DLD1 (cell line): ENCODE data around the gene UGCG.
"Not testable (repeated sequence)": the region's sequence is repeated elsewhere in the genome, so short reads cannot be mapped to it uniquely, and the experiment has no call there.

Experiments used
- in situ Hi-C: cut with HindIII; loops from 2 replicates; pipeline ENCODE4 v1.10.0; 2017; ENCODE audit warnings: low sequenced_read_pairs

The UGCG gene

DNA sequence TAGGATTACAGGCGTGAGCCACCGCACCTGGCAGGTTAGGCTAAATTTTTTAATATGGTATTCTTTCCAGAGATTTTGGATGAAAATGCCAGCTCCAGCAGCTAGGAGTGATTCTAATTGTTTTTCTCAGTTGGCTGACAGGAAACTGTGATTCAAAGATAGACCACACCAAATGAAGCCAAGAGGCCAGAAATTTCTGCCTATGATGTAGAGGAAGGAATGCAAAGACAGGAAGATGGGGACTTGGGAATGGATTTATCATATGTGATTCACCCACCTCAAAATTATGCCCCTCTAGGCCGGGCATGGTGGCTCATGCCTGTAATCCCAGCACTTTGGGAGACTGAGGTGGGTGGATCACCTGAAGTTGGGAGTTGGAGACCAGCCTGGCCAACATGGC is 53.3 kb downstream of the UGCG start:
- in situ Hi-C loops: loop anchor here (5.0 kb wide), 1 partner anchor 103 kb away; no protein-coding TSS in a partner anchor

DNA sequence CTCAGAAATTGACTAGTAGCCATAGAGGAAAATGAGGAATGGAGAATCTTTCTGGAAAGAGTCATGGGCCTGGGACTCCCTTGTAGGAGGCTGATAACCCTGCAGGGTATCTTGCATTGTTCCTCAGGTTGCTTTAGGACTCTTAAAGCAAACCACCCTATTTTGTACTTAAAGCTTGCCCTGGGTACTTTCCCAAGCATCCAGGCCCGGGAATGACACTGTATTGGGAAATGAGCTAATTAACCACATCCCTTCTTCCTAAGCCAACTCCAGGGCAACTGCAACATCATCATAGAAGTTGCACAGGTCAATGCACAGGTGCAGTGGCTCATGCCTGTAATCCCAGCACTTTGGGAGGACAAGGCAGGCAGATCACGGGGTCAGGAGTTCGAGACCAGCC is 55.9 kb downstream of the UGCG start:
- in situ Hi-C loops: loop anchor here (5.0 kb wide), 1 partner anchor 105 kb away; no protein-coding TSS in a partner anchor

DNA sequence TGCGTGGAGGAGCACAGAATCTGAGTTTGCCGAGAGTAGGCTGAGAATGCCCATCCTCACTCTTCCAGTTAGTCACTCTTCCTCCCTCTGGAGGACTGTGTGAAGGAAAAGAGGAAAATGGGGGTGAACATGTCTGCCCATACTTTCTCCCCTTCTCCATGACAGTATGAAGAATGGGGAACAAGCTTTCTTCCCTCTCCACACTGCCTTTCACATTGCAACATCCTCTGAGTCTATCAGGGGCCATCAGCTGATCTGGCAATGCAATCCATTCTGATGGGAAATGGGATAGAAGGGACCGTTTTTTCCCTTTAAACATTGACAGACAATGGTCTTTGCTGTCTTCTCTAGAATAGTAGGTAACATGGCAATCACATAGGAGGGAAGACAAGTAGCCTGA is 56.8 kb downstream of the UGCG start:
- in situ Hi-C loops: loop anchor here (5.0 kb wide), 1 partner anchor 106 kb away; no protein-coding TSS in a partner anchor

DNA sequence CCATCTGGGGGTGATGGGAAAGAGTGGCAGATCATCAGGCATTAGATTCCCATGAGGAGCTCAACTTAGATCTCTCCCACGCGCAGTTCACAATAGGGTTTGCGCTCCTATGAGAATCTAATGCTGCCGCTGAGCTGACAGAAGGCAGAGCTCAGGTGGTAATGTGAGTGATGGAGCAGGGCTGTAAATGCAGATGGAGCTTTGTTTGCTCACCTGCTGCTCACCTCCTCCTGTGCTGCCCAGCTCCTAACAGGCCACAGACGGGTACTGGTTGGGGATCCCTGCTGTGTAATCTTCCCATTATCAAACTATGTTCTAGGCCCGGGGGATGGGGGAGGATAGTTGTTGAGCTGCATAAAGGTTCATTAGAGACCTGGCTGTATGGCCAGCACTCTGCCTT is 58.4 kb downstream of the UGCG start:
- in situ Hi-C loops: no loop called here

DNA sequence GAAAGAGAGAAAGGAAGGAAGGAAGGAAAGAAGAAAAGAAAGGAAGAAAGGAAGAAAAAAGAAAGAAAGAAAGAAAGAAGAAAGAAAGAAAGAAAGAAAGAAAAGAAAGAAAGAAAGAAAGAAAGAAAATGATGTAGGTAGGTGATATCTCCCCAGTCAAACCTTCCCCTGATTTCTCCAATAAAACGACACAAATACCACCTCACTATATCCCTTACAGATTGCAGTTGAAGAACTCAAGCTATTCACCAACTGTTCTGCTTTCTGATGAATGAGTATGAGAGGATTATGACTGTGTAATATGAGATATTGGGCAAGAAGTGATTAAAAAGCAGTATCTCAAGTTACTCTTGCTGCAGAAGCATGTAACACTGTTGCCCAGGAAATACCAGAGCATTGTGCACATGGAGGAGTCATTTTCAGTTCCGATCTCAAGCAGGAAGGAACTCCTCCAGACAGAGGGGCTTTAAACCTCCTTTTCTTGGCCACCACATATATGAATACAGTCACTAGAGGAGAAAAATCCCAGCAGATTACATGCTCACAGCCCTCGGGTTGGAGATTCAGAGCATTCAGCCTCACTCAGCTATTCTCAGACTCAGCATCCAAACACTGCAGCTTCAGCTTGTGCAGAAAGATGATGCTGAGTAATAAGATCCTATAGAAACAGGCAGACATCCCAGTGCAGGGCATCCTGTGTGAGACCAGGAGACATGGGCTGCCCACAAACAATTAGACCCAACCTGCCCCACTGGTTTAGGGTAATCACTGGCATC is 61.4 kb downstream of the UGCG start:
- in situ Hi-C loops: no loop called here

DNA sequence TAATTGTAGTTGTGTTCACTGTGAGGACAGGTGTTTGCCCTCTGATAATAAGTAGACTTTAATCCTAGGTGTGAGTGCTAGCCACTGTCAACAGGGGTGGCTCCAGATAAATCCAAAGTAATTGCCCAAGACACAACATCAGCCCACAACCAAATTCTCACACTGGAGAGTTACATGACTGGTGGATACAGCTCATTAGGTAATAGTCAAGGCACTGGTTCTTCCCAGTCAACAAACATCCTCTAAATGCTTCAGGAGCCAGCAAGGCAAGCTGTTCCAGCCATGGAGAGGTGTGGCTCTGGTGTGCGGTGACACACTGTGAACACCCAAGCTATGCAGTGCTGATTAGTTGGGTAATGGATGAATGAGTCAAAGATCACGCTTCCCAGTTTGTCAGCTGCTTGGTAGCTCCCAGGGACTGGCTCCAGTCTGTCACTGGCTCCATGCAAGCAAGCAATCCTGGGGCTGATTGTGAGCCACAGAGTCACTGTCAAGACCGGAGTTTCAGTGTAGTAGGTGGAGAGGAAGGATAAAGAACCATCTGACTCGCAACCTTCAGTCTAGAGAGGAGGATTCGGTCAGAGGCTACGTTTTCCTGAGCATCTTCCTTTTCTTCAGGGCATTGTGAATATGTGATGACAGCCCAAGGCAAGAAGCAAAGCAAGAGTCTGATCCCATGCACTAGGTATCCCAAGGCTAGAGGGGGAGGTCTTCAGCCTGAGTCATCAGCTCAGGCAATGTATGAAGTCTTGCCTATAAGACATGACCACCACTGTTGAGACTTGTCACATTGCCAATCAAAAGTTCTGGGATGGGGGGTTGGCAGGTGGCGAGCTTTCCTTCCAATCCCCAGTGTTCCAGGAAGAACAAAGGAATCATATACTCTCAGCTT is 63.1 kb downstream of the UGCG start:
- in situ Hi-C loops: no loop called here

DNA sequence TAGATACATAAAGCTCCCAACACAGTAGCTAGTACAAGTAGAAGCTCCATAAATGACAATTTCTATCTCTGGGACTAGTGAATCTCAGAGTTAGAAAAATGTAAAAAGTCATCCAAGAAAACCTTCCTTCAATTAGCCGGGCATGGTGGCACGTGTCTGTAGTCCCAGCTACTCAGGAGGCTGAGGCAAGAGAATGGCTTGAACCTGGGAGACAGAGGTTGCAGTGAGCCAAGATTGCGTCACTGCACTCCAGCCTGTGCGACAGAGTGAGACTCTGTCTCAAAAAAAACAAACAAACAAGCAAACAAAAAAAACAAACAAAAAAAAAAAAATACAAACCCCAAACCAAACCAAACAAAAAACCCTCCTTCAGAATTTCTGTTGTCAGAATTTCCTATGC is 63.9 kb downstream of the UGCG start:
- in situ Hi-C loops: not testable (repeated sequence)

DNA sequence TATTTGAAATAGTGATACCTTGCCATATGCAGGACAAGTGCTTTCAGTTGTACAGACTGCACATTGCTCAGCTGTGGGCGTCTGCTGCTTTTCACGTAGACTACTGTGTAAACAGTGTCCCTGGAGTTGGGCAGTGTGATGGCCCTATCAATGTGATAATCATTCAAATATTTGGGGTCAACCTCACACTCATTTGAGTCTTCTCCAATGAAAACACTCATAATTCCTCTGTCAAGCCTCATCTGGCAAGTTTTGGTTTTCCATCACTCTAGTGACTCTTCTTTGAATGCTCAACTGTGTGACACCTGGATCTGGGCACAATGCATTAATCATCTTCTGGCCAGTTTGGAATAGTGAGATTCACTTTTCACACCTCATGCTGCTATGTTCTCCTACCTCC is 64.4 kb downstream of the UGCG start:
- in situ Hi-C loops: no loop called here

DNA sequence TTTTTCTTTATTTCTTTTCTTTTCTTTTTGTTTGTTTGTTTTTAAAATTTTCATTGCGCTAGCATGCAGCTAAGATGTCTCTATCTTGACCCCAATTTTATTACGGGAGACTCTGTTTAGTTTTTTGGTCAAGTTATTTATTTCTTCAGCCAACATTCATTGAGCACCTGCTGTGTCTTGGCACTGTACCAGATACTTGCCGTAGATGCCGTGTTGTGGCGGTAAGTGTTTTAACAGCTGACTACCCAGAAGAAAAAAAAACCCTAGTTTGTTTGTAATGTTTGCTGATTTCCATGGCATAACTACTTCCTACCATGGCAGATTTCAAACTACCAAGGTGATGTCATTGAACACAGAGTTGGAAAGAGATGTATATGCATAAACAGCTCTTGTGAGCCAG is 65.0 kb downstream of the UGCG start:
- in situ Hi-C loops: no loop called here

DNA sequence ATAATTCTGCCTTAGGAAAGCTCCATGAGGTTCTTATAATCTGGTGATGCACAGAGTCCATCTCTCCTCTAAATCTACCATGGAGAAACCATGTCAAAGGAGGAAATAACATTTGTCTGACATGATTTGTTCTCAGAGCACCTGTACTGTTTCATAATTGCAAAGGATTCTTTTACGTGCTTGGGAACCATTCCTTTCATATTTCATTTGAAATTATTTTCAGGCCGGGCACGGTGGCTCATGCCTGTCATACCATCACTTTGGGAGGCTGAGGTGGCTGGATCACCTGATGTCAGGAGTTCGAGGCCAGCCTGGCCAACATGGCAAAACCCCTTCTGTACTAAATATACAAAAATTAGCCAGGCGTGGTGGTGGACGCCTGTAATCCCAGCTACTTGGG is 65.4 kb downstream of the UGCG start:
- in situ Hi-C loops: no loop called here

DNA sequence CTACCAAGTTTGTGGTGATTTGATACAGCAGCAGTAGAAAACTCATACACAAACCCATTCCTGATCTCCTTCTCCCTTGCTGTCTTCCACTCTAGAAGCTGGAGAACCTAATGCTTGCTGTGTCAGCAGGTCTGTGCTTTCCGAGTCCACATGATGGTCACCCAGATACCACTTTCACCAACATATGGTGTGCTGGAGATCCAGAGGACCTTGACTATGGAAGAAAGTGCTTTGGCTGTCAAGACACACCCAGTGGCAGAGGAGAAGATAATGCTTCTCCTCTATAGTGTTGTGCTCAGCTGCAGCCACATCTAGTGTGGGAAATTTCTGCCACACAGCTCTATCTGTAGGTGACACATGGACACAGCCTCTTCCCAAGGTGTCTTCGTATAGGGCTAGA is 67.4 kb downstream of the UGCG start:
- in situ Hi-C loops: no loop called here

DNA sequence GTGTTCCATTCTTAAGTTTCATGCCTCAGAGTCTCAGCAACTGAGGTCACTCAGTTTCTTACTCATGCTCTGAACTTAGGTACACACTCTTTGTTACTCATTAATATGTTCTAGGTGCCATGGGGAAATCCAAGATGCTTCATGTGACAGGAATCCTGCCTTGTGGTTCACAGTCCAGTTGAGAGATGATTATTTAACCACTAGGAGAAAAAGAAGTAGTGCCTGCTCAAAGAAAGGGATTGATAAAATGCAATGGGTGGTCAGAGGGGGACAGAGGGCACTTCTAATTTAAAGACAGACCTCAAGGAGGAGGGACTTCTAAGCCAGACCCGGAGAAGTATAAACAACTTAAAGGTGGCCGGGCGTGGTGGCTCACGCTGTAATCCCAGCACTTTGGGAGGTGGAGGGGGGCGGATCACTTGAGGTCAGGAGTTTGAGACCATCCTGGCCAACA is 69.0 kb downstream of the UGCG start:
- in situ Hi-C loops: no loop called here

DNA sequence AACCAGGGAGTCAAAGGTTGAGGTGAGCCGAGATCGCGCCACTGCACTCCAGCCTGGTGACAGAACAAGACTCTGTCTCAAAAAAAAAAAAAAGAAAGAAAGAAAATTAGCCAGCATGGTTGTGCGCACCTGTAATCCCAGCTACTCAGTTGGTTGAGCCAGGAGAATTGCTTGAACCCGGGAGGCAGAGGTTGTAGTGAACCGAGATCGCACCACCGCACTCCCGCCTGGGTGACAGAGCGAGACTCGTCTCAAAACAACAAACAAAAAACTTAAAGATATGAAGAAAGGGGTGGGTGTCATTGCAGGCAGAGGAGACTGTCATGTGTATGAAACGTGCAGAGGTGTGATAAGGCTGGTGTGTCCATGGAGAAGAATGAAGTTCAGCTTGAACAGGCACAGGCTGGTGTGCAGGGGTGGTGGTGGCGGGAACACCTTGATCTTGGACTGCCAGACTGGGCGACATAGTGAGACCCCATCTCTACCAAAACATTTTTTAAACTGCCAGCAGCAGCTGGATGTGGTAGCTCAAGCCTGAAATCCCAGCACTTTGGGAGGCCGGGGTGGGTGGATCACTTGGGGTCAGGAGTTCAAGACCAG is 69.6 kb downstream of the UGCG start:
- in situ Hi-C loops: no loop called here

DNA sequence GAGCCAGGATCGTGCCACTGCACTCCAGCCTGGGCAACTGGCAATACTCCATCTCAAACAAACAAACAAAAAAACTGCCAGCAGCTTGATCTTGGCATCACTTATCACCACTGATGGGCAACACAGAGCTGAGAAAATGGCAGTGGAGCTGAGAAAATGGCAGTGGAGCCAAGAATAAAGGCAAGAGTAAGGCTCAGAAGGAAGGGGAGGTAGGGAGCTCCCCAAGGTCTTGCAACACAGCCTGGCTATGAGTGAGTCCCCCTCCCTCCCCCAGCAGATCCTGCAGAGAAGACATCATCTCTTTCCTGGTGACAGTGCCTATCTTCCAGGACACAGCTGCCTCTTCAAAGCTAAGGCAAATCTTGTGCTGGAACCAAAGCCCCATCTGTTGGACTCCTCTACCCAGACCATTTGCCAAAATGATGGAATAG is 70.3 kb downstream of the UGCG start:
- in situ Hi-C loops: no loop called here

DNA sequence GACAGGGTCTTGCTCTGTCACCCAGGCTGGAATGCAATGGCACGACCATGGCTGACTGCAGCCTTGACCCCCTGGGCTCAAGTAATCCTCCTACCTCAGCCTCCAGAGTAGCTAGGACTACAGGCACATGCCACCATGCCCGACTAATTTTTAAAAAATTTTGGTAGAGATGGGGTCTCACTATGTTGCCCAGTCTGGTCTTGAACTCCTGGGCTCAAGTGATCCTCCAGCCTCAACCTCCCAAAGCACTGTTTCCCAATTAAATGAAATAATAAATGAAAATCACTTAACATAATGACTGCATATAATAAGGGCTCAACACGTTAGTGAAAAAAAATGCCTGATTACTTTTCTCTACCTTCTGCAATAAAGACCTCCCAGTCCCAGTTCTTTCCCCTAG is 71.0 kb downstream of the UGCG start:
- in situ Hi-C loops: no loop called here

DNA sequence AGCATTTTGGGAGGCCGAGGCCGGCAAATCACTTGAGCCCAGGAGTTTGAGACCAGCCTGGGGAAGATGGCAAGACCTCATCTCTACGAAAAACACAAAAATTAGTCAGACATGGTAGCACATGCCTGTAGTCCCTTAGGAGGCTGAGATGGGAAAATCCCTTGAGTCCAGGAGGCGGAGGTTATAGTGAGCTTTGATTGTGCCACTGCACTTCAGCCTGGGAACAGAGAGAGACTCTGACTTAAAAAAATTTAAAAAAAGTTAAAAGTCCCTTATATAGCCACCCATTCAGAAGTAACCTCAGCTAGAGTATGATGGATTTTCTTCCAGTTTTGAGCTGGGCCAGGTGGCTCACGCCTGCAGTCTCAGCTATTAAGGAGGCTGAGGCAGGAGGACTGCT is 72.4 kb downstream of the UGCG start:
- in situ Hi-C loops: no loop called here

DNA sequence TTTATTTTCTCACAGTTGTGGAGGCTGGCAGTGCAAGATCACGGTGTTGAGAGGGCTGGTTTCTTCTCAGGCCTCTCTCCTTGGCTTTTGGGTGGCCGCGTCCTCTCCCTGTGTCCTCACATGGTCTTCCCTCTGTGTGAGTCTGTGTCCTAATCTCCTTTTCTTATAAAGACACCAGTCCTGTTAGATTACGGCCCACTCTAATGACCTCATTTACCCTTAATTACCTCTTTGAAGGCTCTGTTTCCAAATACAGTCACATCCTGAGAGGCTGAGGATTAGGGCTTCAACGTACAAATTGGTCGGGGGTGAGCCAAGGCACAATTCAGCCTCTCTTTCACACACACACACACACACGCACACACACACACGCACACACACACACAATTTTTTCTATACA is 73.0 kb downstream of the UGCG start:
- in situ Hi-C loops: no loop called here

DNA sequence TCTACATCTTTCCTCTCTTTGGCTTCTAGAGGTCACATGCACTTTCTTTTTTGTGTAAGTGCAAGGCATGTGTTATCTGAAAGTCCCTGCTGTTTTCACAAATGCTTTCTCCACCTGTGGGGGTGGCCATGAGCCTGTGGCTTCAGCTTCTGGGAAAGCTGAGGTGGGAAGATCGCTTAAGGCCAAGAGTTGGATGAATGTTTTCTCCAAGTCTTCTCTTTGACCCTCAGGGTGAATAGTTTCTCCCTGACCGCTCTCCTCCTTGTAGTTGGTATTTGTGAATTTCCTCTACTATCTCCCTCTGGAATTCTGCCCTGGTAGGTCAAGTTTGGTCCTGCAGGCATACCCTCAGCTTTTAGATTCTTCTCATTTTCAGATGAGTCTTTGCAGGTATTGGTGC is 74.2 kb downstream of the UGCG start:
- in situ Hi-C loops: no loop called here

DNA sequence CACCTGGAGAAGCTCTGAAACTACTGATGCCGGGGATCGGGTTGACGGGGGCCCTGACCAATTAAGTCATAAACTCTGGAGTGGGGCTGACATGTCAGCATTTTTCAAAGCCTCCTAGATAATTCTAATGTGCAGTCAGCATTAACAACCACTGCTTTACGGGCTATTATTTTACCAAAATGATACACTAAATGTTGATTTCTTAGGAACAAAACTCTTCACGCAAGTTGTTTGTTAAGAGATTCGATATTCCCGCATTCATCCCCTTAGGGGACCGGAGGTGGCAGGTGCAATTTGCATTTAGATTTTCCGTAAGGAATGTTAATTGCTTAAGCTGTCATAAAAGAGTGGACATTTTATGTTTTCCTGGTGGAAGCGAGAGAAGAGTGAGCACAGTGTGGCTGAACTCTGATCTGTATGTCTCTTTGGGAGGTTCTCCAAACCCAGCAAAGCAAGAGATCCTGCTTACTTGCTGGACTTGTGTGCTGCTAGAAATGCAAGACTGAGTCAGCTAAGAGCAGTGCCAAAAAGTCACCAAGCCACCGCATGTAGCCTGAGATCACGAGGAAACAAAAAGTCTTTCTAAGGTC is 77.6 kb downstream of the UGCG start:
- in situ Hi-C loops: no loop called here

DNA sequence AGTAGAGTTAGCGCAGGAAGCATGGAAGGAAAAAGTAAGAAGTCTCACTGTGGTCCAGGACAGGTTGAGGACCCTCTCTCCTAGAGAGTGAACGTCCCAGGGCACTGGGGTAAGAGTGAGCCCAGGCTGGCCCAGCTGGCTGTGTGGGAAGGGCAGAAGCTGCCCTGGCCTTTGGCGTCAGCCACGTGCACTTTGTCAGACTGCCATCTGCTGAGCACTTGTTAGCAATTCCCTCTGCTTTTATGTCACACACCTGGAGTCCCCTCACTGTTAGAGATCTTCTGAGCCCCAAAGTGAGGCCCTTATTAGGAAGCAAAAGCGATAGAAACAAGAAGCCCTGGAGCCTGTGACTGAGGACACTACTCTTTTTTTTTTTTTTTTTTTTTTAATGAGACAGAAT is 79.1 kb downstream of the UGCG start:
- in situ Hi-C loops: no loop called here

DNA sequence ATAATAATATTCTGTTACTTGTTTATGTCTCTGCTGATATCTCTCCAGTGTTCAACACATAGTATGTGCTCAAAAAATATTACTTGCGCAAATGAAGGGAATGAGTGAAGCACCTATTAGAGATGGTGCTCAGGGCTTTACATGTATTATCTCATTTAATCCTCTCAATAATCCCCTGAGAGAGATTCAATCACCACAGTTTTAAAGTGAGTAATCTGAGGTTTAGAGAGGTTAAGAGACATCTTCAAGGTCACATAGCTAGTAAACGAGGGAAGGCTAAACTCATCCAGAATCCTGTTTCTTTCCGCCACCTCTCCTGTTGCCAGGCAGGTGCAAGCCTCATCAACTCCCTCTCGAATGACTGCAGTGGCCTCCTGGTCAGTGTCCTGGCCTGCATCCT is 82.0 kb downstream of the UGCG start:
- in situ Hi-C loops: no loop called here
